Measurements from ENCODE around the gene CACNB3. TPM values are rescaled to one million over a fixed set of nuclear protein-coding genes. Genes with fewer than 3 reads are reported as not detected.

Gene CACNB3
- total and polyA plus RNA-seq, 12 donors: 2.2 to 13.5 (median 4.6) TPM

DNA sequence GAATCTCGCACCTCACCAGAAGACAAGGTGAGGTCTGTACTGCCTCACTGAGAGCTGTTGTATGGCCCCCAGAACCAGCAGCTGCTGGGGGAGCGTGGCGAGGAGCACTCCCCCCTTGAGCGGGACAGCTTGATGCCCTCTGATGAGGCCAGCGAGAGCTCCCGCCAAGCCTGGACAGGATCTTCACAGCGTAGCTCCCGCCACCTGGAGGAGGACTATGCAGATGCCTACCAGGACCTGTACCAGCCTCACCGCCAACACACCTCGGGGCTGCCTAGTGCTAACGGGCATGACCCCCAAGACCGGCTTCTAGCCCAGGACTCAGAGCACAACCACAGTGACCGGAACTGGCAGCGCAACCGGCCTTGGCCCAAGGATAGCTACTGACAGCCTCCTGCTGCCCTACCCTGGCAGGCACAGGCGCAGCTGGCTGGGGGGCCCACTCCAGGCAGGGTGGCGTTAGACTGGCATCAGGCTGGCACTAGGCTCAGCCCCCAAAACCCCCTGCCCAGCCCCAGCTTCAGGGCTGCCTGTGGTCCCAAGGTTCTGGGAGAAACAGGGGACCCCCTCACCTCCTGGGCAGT lies 9.3 kb downstream of the CACNB3 start:
- no peak for ATAC-seq
- no peaks in the 10 kb centered on the region for H3K9me3 ChIP-seq

DNA sequence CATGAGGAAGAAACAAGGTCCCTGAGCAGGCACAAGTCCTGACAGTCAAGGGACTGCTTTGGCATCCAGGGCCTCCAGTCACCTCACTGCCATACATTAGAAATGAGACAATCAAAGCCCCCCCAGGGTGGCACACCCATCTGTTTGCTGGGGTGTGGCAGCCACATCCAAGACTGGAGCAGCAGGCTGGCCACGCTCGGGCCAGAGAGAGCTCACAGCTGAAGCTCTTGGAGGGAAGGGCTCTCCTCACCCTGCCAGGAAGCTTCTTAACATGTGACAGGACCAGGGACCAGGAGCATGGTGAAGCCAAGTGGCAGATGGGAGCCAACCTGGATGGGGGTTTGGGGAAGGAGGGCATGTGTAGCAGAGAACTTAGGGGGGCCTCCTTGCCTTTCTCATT lies 10.0 kb downstream of the CACNB3 start:
- intact Hi-C loops (cut with DNase I): no loop called here
- no peak for DNase-seq
- TF ChIP-seq, protein P1, sequence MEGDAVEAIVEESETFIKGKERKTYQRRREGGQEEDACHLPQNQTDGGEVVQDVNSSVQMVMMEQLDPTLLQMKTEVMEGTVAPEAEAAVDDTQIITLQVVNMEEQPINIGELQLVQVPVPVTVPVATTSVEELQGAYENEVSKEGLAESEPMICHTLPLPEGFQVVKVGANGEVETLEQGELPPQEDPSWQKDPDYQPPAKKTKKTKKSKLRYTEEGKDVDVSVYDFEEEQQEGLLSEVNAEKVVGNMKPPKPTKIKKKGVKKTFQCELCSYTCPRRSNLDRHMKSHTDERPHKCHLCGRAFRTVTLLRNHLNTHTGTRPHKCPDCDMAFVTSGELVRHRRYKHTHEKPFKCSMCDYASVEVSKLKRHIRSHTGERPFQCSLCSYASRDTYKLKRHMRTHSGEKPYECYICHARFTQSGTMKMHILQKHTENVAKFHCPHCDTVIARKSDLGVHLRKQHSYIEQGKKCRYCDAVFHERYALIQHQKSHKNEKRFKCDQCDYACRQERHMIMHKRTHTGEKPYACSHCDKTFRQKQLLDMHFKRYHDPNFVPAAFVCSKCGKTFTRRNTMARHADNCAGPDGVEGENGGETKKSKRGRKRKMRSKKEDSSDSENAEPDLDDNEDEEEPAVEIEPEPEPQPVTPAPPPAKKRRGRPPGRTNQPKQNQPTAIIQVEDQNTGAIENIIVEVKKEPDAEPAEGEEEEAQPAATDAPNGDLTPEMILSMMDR (IDR thresholded peaks at IDR 0.05): no peak
- ATAC-seq: no peak
- Histone ChIP-seq H3K4me3 (no peak overlapping the region), H3K36me3 (peaks cover 7 to 100% (median 48%) of the 10 kb centered on the region in 9 donors), H3K9me3 (no peaks in the 10 kb centered on the region), H3K27me3 (no peaks in the 10 kb centered on the region), H3K27ac (no peak overlapping the region), H3K4me1 (no peaks in the 10 kb centered on the region)
- WGBS, 2 donors: 40 to 54% methylated on average over 2 of the region's 2 CpGs

More for the DNA sequence above, 9.3 kb downstream of the CACNB3 start:
- Histone ChIP-seq H3K27me3 (no peaks in the 10 kb centered on the region), H3K4me1 (no peaks in the 10 kb centered on the region), H3K36me3 (peaks cover under 1 to 96% (median 42%) of the 10 kb centered on the region in 9 donors), H3K27ac (no peak overlapping the region), H3K4me3 (no peak overlapping the region)
- 93 to 96% methylated on average over 17 of the region's 17 CpGs for WGBS, 2 donors
- TF ChIP-seq, protein P1 (IDR thresholded peaks at IDR 0.05): no peak
- intact Hi-C loops (cut with DNase I): no loop called here
- DNase-seq: no peak

DNA sequence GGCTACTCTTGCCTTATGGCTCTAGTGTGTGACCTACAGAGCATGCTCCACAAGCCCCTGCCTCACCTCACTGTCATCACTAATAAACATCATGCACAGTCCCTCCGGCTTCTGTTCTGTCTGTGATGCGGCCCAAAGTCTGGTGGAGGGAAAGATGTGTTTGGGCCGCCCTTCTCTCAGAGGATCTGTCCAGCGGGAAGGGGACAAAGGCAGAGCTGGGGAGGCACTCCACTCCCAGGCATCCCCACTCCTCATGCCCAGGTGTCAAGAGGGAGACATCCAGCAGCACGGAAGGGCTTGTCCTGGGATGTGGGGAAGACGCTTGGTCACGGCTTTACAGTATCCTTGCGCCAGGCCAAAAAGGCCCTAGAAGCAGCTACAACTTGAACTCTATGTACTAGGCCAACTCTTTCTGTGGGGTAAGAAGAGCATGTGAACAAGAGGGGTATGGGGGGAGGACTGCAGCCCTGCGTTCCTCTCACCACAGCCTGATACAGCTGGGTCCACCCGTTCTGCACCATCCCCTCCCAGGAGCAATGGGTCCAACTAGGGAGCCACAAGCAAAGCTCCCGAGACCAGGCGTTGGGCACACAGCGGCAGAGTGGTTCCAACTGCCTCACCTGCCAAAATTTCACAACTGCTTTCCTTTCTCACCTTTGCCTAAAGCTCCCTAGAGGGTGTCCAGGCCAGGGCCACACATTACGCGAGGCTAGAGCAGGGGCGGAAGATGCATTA lies 10.7 kb downstream of the CACNB3 start:
- peaks cover 7 to 100% (median 54%) of the 10 kb centered on the region in 9 donors for H3K36me3 ChIP-seq
- no peaks in the 10 kb centered on the region for H3K27me3 ChIP-seq
- no peaks in the 10 kb centered on the region for H3K9me3 ChIP-seq
- H3K27ac ChIP-seq: no peak overlapping the region
- intact Hi-C loops (cut with DNase I): no loop called here
- 91% methylated on average over 16 of the region's 16 CpGs for WGBS, 2 donors
- ATAC-seq (no peak), DNase-seq (no peak)
- TF ChIP-seq, protein P1 (IDR thresholded peaks at IDR 0.05): no peak
- H3K4me3 ChIP-seq: no peak overlapping the region
- no peaks in the 10 kb centered on the region for H3K4me1 ChIP-seq

DNA sequence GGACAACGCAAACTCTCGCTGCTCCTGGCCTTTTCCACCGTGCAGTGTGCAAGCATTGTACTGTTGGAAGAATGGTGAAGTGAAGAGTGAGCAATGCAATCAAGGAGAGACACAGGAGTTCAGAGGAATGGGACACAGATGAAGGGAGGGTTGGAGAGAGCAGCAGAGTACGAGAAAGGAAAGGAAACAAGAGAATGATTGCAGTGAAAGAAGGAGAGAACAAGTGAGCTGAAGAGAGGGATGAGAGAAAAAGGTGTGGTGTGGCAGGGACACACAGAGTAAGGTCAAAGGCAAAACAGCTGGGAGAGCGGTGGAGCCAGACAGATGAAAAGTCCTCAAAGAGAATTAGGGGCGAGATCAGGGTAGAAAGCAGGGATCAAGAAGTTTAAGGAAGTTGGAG lies 13.0 kb downstream of the CACNB3 start:
- DNase-seq: no peak
- H3K36me3 ChIP-seq: peaks cover 7 to 100% (median 70%) of the 10 kb centered on the region in 9 donors

More for the DNA sequence above, 13.0 kb downstream of the CACNB3 start:
- intact Hi-C loops (cut with DNase I): no loop called here
- Histone ChIP-seq H3K27ac (no peak overlapping the region), H3K4me3 (no peak overlapping the region), H3K9me3 (no peaks in the 10 kb centered on the region), H3K27me3 (no peaks in the 10 kb centered on the region), H3K4me1 (no peaks in the 10 kb centered on the region)
- TF ChIP-seq, protein P1 (IDR thresholded peaks at IDR 0.05): no peak
- ATAC-seq: no peak
- 88 to 91% methylated on average over 6 of the region's 6 CpGs for WGBS, 2 donors

All from heart right ventricle (tissue), 16 donors.